RKO (cell line): ENCODE results near the gene KCNMA1.
"Not testable (repeated sequence)": the region's sequence is repeated elsewhere in the genome, so short reads cannot be mapped to it uniquely, and the experiment has no call there.

ENCODE experiments used
- DNase-seq: peaks from one replicate; pipeline ENCODE4 v3.0.0-alpha.2; 2016; ENCODE audit warnings: low spot score

The KCNMA1 gene

DNA sequence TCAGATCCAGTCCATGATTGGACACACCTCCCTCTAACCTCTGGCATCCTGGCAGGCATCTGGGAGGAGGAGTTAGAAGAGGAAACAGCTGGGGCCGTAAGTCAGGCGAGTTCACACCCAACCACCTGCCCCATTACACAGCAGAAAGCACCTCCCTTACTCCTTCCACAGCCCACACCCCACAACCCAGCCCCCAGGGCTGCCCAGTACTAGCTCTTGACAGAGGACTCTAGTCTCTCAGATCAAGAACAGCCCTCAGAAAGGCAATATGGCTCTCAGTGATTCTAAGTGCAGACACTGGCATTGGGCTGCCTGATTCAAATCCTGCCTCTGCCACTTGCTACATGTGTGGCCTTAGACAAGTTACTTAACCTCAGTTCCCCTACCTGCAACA, 34.1 kb downstream of the KCNMA1 start:
- no peak for DNase-seq

DNA sequence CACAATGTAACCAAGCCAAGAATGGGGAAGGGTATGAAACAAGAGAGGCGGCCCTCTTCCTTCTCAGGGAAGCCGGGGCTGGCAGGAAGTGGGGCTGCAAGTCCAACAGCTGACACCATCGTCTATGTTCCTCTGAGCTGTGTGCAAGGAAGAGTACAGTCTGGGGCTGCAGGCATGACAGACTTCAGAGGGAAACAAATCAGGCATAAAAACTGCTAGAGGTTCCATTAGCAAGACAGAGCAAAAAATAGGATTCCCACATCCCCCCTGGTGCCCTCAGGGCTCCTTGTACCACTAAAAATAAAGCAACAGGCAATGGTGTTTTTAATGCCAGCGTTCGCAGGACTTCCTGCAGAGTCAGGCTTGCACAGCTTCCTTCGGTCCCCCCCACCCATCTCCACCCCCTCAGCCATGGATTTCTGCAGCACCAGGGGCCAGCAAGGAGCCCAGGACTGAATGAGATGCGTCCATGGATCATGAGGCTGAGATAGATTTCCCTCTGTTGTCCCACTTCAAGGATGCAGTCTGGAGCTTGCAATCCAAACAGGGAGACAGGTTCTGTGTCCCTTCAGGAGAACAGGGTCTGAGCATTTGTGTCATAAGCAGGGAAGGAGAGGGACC, 34.6 kb downstream of the KCNMA1 start:
- no peak for DNase-seq

- no peak for DNase-seq
These were observed 35.2 kb downstream of the KCNMA1 start for GRCh38 chr10:77602231-77602912.

DNA sequence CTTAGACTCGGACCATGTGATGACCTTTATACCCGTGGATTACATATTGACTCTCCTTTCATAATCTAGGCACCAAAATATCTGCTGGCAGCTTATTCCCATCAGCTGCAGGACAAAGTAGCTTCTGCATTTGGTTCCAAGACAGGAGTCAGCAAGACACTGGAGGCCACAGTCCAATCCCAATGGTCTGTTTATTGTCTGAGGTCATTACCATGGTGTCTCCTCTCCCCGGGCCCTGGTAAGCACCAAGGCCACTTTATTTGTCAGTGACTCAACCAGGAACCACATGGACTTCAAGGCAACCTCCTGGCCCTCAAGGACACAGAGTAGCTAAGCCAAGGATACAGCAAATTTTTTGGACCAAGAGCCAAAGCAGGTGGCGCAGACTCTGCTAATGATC, 36.1 kb downstream of the KCNMA1 start:
- DNase-seq: no peak

DNA sequence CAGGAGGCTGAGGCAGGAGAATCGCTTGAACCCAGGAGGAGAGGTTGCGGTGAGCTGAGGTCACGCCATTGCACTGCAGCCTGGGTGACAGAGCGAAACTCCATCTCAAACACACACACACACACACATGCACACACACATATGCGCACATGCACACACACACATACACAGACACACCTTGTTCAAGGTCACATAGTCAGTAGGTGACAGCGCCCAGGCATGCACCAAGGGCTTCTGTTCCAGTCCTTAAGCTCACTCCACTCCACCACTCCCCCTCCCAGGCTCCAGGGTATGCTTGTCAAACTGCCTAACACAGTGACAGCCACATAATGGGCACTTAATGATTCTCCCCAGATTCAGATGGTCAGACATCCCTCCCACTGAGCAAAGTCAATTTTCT, 37.0 kb downstream of the KCNMA1 start:
- DNase-seq: no peak

GRCh38 chr10:77599651-77600050, 38.0 kb downstream of the KCNMA1 start:
- DNase-seq: no peak

DNA sequence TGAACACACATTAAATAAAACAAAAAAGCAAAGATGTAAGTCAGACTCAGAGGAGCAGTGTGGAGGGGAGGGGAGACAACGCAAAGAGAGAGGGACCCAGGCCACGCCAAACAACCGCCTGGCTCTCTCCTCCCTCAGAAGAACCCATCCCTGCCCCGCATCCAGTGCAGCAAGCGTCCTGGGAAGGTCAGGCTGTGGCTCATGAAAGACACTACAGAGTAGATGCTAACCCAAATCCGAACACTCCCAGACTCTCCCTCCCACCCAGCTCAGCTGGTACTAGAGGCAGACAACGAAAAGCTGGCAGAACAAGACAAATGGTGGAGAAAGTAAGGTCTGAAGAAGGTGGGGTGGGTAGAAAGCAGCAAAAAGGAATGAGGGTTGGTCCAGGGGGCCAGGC, 39.0 kb downstream of the KCNMA1 start:
- DNase-seq: no peak

DNA sequence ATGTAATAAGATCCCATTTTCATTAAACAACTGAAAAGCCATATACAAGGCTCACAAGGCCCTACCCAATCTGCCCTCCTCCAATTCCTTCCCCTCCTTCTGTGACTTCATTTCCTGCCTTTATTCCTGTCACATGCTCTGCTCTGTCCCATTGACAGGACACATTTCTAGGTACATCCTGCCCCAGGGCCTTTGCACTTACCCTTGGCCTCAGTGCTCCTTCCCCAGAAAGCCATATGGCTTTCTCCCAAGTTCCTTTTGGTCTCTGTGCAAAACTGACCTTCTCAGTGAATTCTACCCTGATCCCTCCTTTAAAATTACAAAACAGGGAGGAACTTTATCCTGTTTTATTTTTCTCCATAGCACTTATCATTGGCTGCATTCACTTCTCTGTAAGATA, 40.0 kb downstream of the KCNMA1 start:
- DNase-seq: no peak

DNA sequence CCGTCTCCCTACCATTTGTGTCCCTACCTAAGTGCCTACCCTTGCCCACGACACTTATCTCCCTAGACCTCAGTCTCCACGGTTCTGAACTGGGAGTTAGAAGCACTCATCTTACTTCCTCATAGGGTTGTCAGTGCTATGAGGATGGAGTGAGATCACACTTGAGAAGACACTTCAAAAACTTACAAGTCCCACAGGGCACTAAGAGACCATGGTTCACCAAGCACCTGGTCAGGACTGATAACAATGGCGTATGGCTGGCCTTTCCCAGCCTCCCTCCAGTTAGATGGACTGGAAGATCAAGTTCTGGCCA, 43.2 kb downstream of the KCNMA1 start:
- DNase-seq: no peak

DNA sequence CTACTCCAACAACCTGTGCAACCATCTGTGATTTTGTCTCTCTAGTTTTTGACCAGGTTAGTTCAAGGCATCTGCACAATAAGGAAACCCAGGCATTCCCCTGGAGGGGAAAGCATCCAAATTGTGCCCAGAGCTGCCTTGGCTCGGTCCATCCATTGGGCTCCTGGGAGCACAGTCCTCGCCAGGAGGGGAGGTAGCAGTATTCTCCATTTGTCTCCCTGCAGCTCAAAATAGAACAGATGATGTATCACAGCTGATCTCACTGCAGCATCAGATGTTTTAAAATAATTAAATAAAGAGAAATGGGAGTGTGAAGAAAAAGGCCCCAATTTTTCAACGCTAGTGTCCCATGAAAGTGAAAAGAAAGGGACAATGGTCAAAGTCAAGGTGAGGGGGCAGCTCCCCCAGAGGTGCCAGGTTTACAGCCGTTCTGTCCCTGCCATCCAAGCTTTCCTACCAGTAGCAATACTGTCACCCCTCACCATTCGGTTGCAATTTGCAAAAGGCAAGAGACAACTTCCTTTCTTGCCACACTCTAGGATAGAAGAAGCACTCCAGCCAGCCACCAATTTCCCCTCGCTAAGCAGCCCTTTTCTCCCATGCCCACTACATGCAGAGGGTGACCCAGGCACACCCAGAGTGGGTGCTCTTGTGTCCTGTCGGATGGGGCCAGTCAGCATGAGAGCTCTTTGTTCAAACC, 43.7 kb downstream of the KCNMA1 start:
- no peak for DNase-seq

- DNase-seq: peak; percentile 64
These were observed 44.5 kb downstream of the KCNMA1 start for GRCh38 chr10:77592946-77593636.

DNA sequence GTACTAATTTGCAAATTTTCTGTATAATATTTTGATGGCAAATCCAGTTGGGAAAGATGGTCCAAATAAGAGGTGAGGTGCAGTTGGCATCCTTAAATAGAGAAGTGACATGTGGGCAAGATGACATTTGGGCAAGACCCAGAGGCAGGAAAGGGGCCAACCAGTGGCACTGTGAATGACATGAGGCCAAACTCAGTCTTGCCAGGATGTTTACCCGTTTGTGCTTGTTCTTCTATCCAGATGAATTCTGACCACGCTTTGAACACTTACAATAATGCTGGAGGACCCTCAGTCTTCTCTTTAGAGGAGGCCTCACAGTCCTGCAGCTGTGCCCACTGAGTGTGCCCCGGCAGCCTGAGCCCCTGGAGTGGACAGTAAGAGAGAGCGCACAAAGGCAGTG, 45.1 kb downstream of the KCNMA1 start:
- no peak for DNase-seq

DNA sequence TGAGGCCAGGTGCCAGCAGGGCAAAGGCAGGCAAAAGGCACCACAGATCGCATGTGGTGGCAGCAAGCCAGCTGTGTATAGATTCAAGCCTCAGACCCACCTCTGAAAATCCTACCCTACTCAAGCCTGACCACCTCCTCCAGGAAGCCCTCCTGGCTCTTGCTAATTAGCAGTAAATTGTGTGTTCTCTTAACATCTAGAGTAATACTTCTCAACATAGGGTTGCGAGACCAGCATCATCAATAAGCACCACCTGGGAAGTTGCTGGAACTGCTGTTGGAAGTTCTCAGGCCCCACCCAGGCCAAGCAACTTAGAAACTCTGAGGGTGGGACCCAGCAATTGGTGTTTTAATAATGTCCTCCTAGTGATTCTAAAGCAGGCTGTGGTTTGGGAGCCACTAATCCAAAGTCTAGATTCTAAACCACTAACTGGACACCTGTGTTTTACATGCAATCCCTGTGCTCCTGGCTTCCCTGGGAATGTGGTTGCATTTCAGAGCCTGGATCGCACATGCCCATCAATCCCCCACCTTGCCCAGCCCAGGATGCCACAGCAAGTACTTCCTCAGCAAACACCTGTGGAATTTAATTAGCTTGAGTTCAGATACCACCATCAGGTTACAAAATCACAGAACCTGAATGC, 46.2 kb downstream of the KCNMA1 start:
- no peak for DNase-seq

DNA sequence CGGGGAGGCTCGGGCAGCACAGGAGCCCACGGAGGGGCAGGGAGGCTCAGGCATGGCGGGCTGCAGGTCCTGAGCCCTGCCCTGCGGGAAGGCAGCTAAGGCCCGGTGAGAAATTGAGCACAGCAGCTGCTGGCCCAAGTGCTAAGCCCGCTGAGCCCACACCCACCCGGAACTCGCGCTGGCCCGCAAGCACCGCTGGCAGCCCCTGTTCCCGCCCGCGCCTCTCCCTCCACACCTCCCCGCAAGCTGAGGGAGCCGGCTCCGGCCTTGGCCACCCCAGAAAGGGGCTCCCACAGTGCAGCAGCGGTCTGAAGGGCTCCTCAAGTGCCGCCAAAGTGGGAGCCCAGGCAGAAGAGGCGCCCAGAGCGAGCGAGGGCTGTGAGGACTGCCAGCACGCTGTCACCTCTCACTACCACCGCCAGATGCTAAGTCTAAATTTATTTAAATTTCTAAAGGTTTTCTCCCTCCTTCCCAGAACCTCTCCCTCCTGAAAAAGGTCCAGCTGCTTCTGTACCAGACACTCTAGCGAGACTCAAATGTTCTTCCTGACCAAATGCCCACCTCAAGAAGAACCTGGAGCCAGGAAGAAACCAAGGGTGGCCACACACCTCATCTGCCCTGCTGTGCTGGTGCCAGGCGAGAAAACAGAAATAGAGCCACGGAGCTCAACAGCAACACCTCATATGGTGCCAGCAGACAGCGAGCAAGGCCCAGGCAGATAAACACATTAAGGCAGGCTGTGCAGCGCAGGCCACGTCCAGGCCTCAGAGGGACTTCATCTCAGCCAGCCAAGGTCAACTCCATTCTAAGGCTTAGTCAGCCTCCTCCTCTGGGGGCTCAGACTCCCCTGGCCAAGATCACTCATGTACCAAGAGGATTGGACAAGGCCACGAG, 47.0 kb downstream of the KCNMA1 start:
- no peak for DNase-seq

- not testable (repeated sequence) for DNase-seq
These were observed 47.9 kb downstream of the KCNMA1 start for GRCh38 chr10:77589703-77590102.

- DNase-seq: no peak
These were observed 48.7 kb downstream of the KCNMA1 start for GRCh38 chr10:77588886-77589285.

DNA sequence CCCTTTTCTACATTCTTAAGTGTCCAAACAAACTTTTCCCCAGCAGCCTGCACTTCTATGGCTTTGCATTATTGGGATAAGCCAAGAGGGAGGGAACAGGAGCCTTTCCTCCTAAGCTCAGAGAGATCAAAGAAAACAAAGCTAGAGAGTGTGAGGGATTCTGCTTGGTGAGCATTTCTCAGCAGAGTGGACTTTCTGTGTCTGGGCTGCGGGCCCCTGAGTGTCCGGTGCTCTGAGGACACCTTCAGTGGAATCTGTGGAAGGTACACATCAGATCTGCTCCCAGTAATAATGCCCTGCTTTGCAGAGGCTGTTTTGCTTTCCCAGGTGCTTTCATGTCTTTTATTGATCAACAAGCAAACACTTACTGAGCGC, 50.2 kb downstream of the KCNMA1 start:
- DNase-seq: no peak

DNA sequence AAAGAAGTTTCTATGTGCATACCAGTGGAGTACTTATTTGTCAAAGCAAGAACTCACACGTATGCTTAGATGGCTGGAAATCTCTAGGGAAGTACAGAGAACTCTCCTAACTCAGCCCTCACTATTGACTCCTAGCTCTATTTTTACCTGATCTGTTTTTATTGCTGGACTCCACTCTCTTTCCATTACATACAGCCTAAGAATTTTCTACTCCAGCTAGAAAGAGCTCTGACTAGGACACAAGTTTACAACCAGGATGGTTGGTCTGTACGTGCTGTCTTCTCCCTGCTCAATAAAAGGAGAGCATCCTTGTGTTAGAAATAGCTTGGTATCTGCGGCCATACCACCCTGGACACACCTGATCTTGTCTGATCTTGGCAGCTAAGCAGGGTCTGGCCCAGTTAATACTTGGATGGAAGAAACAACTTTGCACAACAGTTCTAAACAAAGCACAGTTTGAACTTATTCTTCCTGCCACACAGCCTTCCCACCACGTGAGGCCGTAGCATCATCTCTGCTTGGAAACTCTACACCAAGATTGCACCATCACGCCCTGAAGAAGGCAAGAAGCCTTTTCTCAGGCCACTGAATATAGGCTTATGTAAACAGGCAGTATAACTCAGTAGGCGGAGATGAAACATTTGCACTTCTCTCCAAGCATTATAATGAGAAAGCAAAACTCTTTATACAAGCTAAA, 50.7 kb downstream of the KCNMA1 start:
- no peak for DNase-seq

- no peak for DNase-seq
These were observed 52.7 kb downstream of the KCNMA1 start for GRCh38 chr10:77584938-77585337.

DNA sequence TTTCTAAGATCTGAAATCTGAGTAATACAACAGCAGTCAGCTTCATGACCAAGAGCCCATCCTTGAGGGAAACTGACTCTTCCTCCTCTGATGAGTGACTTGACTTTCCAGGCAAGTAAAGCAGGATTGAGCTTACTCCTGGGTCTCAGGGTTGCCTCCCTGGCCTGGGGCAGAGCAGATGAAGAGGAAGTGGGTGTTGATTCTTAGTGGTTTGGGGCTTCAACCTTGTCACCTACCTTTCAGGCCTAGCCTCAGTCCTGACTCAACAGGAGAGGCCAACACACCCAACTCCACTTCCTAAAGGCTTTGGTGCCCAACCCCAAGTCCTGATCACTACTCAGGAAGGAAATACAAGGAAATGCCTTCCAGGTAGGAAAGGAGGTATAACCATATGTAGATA, 54.1 kb downstream of the KCNMA1 start:
- DNase-seq: no peak

DNA sequence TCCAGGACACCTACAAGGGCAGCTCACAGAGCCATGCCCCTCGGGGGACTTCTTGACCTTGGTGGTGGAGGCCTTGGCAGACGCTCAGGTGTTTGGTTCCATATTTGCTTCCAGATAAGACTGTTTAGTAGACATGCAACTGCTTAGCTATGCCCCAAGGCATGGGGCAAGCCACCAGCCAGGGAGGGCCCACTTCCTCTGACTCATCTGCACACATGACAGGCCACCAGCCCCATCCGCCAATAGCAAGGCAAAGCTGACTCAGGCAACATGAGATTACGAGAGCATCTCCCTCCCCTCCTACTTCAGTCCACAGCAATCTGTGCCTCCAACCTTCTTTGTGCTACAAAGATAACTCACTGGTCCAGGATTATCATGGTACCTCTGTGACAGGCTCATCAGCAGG, 54.9 kb downstream of the KCNMA1 start:
- peak; percentile 45 for DNase-seq
